Stimulated activated naive B cell treated with anti-CD40 and anti-IgM and Interleukin-4, amounts not matched to agents 10 μg/mL and 1 μg/mL and 100 μg/mL, for 72 hours (primary cell): Measurements from ENCODE around the gene PDE10A.
"Not testable (repeated sequence)": the region's sequence is repeated elsewhere in the genome, so short reads cannot be mapped to it uniquely, and the experiment has no call there.

Experiments used
- ATAC-seq, 2 donors: fragments of 150-1000 bp; cut with Tn5 transposase; replicated peaks; 2 replicates each; pipeline ENCODE4 v1.10.0; 2021; ENCODE audit warnings: moderate library complexity in 1 of 2
- DNase-seq: peaks from one replicate; pipeline ENCODE4 v3.0.0; 2021
- H3K27ac Mint-ChIP-seq: one replicate; pipeline ENCODE4 v1.8.0; 2022; ENCODE audit warnings: mild to moderate bottlenecking, mixed read lengths
- H3K27me3 Mint-ChIP-seq, 2 donors: one replicate each; pipeline ENCODE4 v1.8.0; 2022; ENCODE audit warnings: mixed read lengths in 2 of 2
- H3K36me3 Mint-ChIP-seq, 2 donors: one replicate each; pipeline ENCODE4 v1.8.0; 2022; ENCODE audit warnings: mixed read lengths in 2 of 2, mild to moderate bottlenecking in 1 of 2
- H3K4me1 Mint-ChIP-seq, 2 donors: one replicate each; pipeline ENCODE4 v1.8.0; 2022; ENCODE audit warnings: mixed read lengths in 2 of 2, mild to moderate bottlenecking in 1 of 2
- H3K4me3 Mint-ChIP-seq, 2 donors: one replicate each; pipeline ENCODE4 v1.8.0; 2022; ENCODE audit warnings: mild to moderate bottlenecking in 2 of 2, mixed read lengths in 2 of 2, moderate library complexity in 1 of 2
- H3K9me3 Mint-ChIP-seq, 2 donors: one replicate each; pipeline ENCODE4 v1.8.0; 2022; ENCODE audit warnings: mixed read lengths in 2 of 2, mild to moderate bottlenecking in 1 of 2

Gene PDE10A

GRCh38 chr6:165508321-165508869, 154.6 kb downstream of the PDE10A start:
- Mint-ChIP-seq H3K4me1 (no peaks in the 10 kb centered on the region), H3K9me3 (peaks cover 0 to 3% of the 10 kb centered on the region in 2 donors), H3K36me3 (no peaks in the 10 kb centered on the region), H3K4me3 (no peak overlapping the region), H3K27me3 (no peaks in the 10 kb centered on the region), H3K27ac (no peak overlapping the region)
- ATAC-seq (no peak), DNase-seq (no peak)

GRCh38 chr6:165506657-165507056, 156.4 kb downstream of the PDE10A start:
- Mint-ChIP-seq H3K36me3 (no peaks in the 10 kb centered on the region), H3K27ac (no peak overlapping the region), H3K27me3 (no peaks in the 10 kb centered on the region)

GRCh38 chr6:165500214-165500907, 162.7 kb downstream of the PDE10A start:
- not testable (repeated sequence) for H3K4me3 Mint-ChIP-seq, DNase-seq, H3K9me3 Mint-ChIP-seq, H3K4me1 Mint-ChIP-seq, H3K27me3 Mint-ChIP-seq, ATAC-seq, H3K36me3 Mint-ChIP-seq, H3K27ac Mint-ChIP-seq

More at GRCh38 chr6:165506657-165507056, 156.4 kb downstream of the PDE10A start:
- Mint-ChIP-seq H3K9me3 (peaks cover 0 to 3% of the 10 kb centered on the region in 2 donors), H3K4me3 (no peak overlapping the region), H3K4me1 (no peaks in the 10 kb centered on the region)
- DNase-seq (no peak), ATAC-seq (no peak)

- ATAC-seq (no peak), DNase-seq (no peak)
- H3K4me1 Mint-ChIP-seq = no peaks in the 10 kb centered on the region
- H3K27me3 Mint-ChIP-seq = no peaks in the 10 kb centered on the region
- no peak overlapping the region for H3K27ac Mint-ChIP-seq
- H3K4me3 Mint-ChIP-seq = no peak overlapping the region
- no peaks in the 10 kb centered on the region for H3K9me3 Mint-ChIP-seq
- no peaks in the 10 kb centered on the region for H3K36me3 Mint-ChIP-seq
Observed at GRCh38 chr6:165497472-165497871, 165.6 kb downstream of the PDE10A start.

- H3K27ac Mint-ChIP-seq = no peak overlapping the region
- H3K9me3 Mint-ChIP-seq = peaks cover 0 to 2% of the 10 kb centered on the region in 2 donors
- ATAC-seq (no peak), DNase-seq (no peak)
- no peaks in the 10 kb centered on the region for H3K27me3 Mint-ChIP-seq
- no peak overlapping the region for H3K4me3 Mint-ChIP-seq
- no peaks in the 10 kb centered on the region for H3K4me1 Mint-ChIP-seq
- no peaks in the 10 kb centered on the region for H3K36me3 Mint-ChIP-seq
Observed at GRCh38 chr6:165488624-165489295, 174.3 kb downstream of the PDE10A start.

- DNase-seq (no peak), ATAC-seq (no peak)
- peaks cover 0 to 2% of the 10 kb centered on the region in 2 donors for H3K9me3 Mint-ChIP-seq
- no peak overlapping the region for H3K4me3 Mint-ChIP-seq
- H3K27me3 Mint-ChIP-seq = no peaks in the 10 kb centered on the region
- H3K27ac Mint-ChIP-seq = no peak overlapping the region
- no peaks in the 10 kb centered on the region for H3K4me1 Mint-ChIP-seq
- no peaks in the 10 kb centered on the region for H3K36me3 Mint-ChIP-seq
Observed at GRCh38 chr6:165487950-165488349, 175.1 kb downstream of the PDE10A start.

- peaks cover 0 to 2% of the 10 kb centered on the region in 2 donors for H3K9me3 Mint-ChIP-seq
- no peaks in the 10 kb centered on the region for H3K36me3 Mint-ChIP-seq
- DNase-seq (no peak), ATAC-seq (no peak)
- H3K4me1 Mint-ChIP-seq = no peaks in the 10 kb centered on the region
- H3K27me3 Mint-ChIP-seq = no peaks in the 10 kb centered on the region
- no peak overlapping the region for H3K27ac Mint-ChIP-seq
- no peak overlapping the region for H3K4me3 Mint-ChIP-seq
Observed at GRCh38 chr6:165487347-165487746, 175.7 kb downstream of the PDE10A start.

GRCh38 chr6:165486183-165487137, 176.6 kb downstream of the PDE10A start:
- Mint-ChIP-seq H3K36me3 (no peaks in the 10 kb centered on the region), H3K27ac (no peak overlapping the region), H3K9me3 (no peaks in the 10 kb centered on the region), H3K4me3 (no peak overlapping the region), H3K4me1 (no peaks in the 10 kb centered on the region), H3K27me3 (no peaks in the 10 kb centered on the region)
- DNase-seq = no peak
- no peak for ATAC-seq

GRCh38 chr6:165484178-165484889, 178.7 kb downstream of the PDE10A start:
- Mint-ChIP-seq H3K27me3 (no peaks in the 10 kb centered on the region), H3K36me3 (no peaks in the 10 kb centered on the region), H3K4me3 (no peak overlapping the region), H3K27ac (no peak overlapping the region), H3K4me1 (no peaks in the 10 kb centered on the region), H3K9me3 (no peaks in the 10 kb centered on the region)
- ATAC-seq (no peak), DNase-seq (no peak)

- H3K27ac Mint-ChIP-seq = no peak overlapping the region
- no peaks in the 10 kb centered on the region for H3K4me1 Mint-ChIP-seq
- DNase-seq = no peak
- H3K4me3 Mint-ChIP-seq = no peak overlapping the region
- no peak for ATAC-seq
- H3K36me3 Mint-ChIP-seq = no peaks in the 10 kb centered on the region
- no peaks in the 10 kb centered on the region for H3K27me3 Mint-ChIP-seq
- H3K9me3 Mint-ChIP-seq = no peaks in the 10 kb centered on the region
Observed at GRCh38 chr6:165481921-165482320, 181.1 kb downstream of the PDE10A start.

GRCh38 chr6:165480916-165481315, 182.1 kb downstream of the PDE10A start:
- Mint-ChIP-seq H3K27ac (no peak overlapping the region), H3K9me3 (no peaks in the 10 kb centered on the region), H3K4me3 (no peak overlapping the region), H3K36me3 (no peaks in the 10 kb centered on the region), H3K27me3 (no peaks in the 10 kb centered on the region), H3K4me1 (no peaks in the 10 kb centered on the region)
- no peak for ATAC-seq
- DNase-seq = no peak

- Mint-ChIP-seq H3K27me3 (no peaks in the 10 kb centered on the region), H3K36me3 (no peaks in the 10 kb centered on the region), H3K4me3 (no peak overlapping the region), H3K27ac (no peak overlapping the region), H3K9me3 (no peaks in the 10 kb centered on the region), H3K4me1 (no peaks in the 10 kb centered on the region)
- no peak for DNase-seq
- no peak for ATAC-seq
Observed at GRCh38 chr6:165478581-165478980, 184.5 kb downstream of the PDE10A start.

GRCh38 chr6:165469483-165469882, 193.6 kb downstream of the PDE10A start:
- DNase-seq (no peak), ATAC-seq (no peak)
- H3K9me3 Mint-ChIP-seq = peaks cover 3 to 5% of the 10 kb centered on the region in 2 donors
- H3K4me1 Mint-ChIP-seq = no peaks in the 10 kb centered on the region
- no peak overlapping the region for H3K27ac Mint-ChIP-seq
- no peak overlapping the region for H3K4me3 Mint-ChIP-seq
- no peaks in the 10 kb centered on the region for H3K36me3 Mint-ChIP-seq
- H3K27me3 Mint-ChIP-seq = no peaks in the 10 kb centered on the region
